Neural progenitor cell (in vitro differentiated cells): ENCODE data around the gene SIRT6. TPM values are rescaled to one million over a fixed set of nuclear protein-coding genes. Genes with fewer than 3 reads are reported as not detected.
A peak's percentile ranks its signal among the peaks of the same experiment; 100 is the strongest.

ENCODE experiments used
- DNase-seq: peaks from one replicate; pipeline ENCODE4 v3.0.0-alpha.2; 2016; ENCODE audit warnings: low spot score
- H2AFZ ChIP-seq: fragments of 200-600 bp; sonication (generic); replicated peaks from 2 replicates; pipeline ENCODE4 v1.6.1; 2016; ENCODE audit warnings: antibody characterized with exemption
- H3F3A ChIP-seq: fragments of 200-600 bp; sonication (generic); 2 replicates; pipeline ENCODE4 v1.6.1; 2016; ENCODE audit warnings: antibody characterized with exemption, low read depth
- H3K27ac ChIP-seq: fragments of 200-600 bp; sonication (generic); 2 replicates; pipeline ENCODE4 v1.5.1; 2016; ENCODE audit warnings: mild to moderate bottlenecking
- H3K27me3 ChIP-seq: fragments of 200-600 bp; sonication (generic); 2 replicates; pipeline ENCODE4 v1.6.1; 2016; ENCODE audit warnings: mild to moderate bottlenecking, moderate library complexity
- H3K36me3 ChIP-seq: fragments of 200-600 bp; sonication (generic); 2 replicates; pipeline ENCODE4 v1.5.1; 2016
- H3K4me1 ChIP-seq: fragments of 200-600 bp; sonication (generic); 2 replicates; pipeline ENCODE4 v1.6.1; 2016; ENCODE audit warnings: mixed run types
- H3K4me2 ChIP-seq: fragments of 200-600 bp; sonication (generic); 2 replicates; pipeline ENCODE4 v1.6.1; 2016
- H3K4me3 ChIP-seq: fragments of 200-600 bp; sonication (generic); 2 replicates; pipeline ENCODE4 v1.5.1; 2016
- H3K79me2 ChIP-seq: fragments of 200-600 bp; sonication (generic); 2 replicates; pipeline ENCODE4 v1.6.1; 2016; ENCODE audit warnings: low read depth
- H3K9ac ChIP-seq: fragments of 200-600 bp; sonication (generic); 2 replicates; pipeline ENCODE4 v1.6.1; 2016
- H3K9me3 ChIP-seq: fragments of 200-600 bp; sonication (generic); 2 replicates; pipeline ENCODE4 v1.5.1; 2016; ENCODE audit warnings: low read depth
- H4K20me1 ChIP-seq: fragments of 200-600 bp; sonication (generic); 2 replicates; pipeline ENCODE4 v1.6.1; 2016; ENCODE audit warnings: low read depth
- H3K27ac Mint-ChIP-seq: 3 replicates; pipeline ENCODE4 v1.8.0; 2021; ENCODE audit warnings: mixed read lengths
- H3K27me3 Mint-ChIP-seq: 2 replicates; pipeline ENCODE4 v1.8.0; 2022; ENCODE audit warnings: low read depth, mild to moderate bottlenecking, inconsistent platforms, moderate library complexity, mixed read lengths; ENCODE audit not compliant: insufficient read depth
- H3K36me3 Mint-ChIP-seq: 3 replicates; pipeline ENCODE4 v1.8.0; 2021; ENCODE audit warnings: mixed read lengths
- H3K4me1 Mint-ChIP-seq: 3 replicates; pipeline ENCODE4 v1.8.0; 2021; ENCODE audit warnings: mixed read lengths
- H3K4me3 Mint-ChIP-seq: 3 replicates; pipeline ENCODE4 v1.8.0; 2021; ENCODE audit warnings: mild to moderate bottlenecking, moderate library complexity, mixed read lengths
- H3K9me3 Mint-ChIP-seq: 3 replicates; pipeline ENCODE4 v1.8.0; 2020; ENCODE audit warnings: mixed read lengths
- CTCF ChIP-seq: fragments of 200-600 bp; sonication (generic); IDR thresholded peaks from 2 replicates; pipeline ENCODE4 v1.5.1; 2017; ENCODE audit warnings: antibody characterized with exemption, mild to moderate bottlenecking
- EZH2 ChIP-seq: fragments of 200-600 bp; sonication (generic); IDR thresholded peaks from 2 replicates; pipeline ENCODE4 v1.6.1; 2017; ENCODE audit warnings: antibody characterized with exemption, mild to moderate bottlenecking, moderate library complexity
- EZH2phosphoT487 ChIP-seq: fragments of 200-600 bp; sonication (generic); IDR thresholded peaks from 2 replicates; pipeline ENCODE4 v1.6.1; 2017; ENCODE audit warnings: antibody characterized with exemption
- total RNA-seq: library from RNA; depleted of rRNA; stranded (reverse); fragments of >200 nt; gene quantifications from 2 replicates; pipeline ENCODE4 v1.2.3, GENCODE V29; 2015; ENCODE audit warnings: low replicate concordance

Gene SIRT6
- total RNA-seq, 1 donor from 2014 or later, result 20.1 TPM

DNA sequence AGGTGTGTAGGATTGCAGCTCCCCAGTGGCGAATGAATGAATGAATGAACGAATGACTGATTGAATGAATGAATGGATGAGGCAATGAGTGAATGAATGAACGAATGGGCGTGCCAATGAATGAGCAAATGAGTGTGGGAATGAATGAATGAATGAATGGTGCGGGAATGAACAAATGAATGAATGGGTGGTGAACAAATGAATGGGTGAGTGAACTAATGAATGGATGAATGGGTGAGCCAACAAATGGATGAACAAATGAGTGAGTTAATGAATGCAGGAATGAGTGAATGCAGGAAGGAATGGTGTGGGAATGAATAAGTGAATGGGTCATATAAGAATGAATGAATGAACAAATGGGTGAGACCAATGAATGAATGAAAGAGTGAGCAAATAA is 14.9 kb upstream of the SIRT6 start:
- no peak for DNase-seq
- TF ChIP-seq EZH2phosphoT487 (no peak), EZH2 (no peak), CTCF (no peak)
- Histone ChIP-seq H2AFZ (no peak overlapping the region), H3K27ac (no peak overlapping the region), H3K4me3 (no peak overlapping the region), H3K9me3 (no peaks in the 10 kb centered on the region), H3K9ac (no peak overlapping the region), H3F3A (peaks cover 14% of the 10 kb centered on the region), H3K36me3 (no peaks in the 10 kb centered on the region), H3K27me3 (peaks cover 81% of the 10 kb centered on the region), H4K20me1 (no peaks in the 10 kb centered on the region), H3K4me2 (no peak overlapping the region), H3K4me1 (no peaks in the 10 kb centered on the region), H3K79me2 (no peaks in the 10 kb centered on the region)
- peak overlapping the region; percentile 72 for H3K4me3 Mint-ChIP-seq
- no peak overlapping the region for H3K27ac Mint-ChIP-seq
- peaks cover 2% of the 10 kb centered on the region for H3K36me3 Mint-ChIP-seq
- peaks cover 12% of the 10 kb centered on the region for H3K4me1 Mint-ChIP-seq
- H3K9me3 Mint-ChIP-seq, result peaks cover 12% of the 10 kb centered on the region
- H3K27me3 Mint-ChIP-seq, result peaks cover 43% of the 10 kb centered on the region

GRCh38 chr19:4196587-4197148 is 14.3 kb upstream of the SIRT6 start:
- no peak for DNase-seq
- no peaks in the 10 kb centered on the region for H3K9me3 ChIP-seq
- peaks cover 12% of the 10 kb centered on the region for H3K4me1 Mint-ChIP-seq
- H3K4me2 ChIP-seq, result no peak overlapping the region
- no peak overlapping the region for H3K9ac ChIP-seq
- H3K4me3 ChIP-seq, result no peak overlapping the region
- peak overlapping the region; percentile 72 for H3K4me3 Mint-ChIP-seq
- H3K79me2 ChIP-seq, result no peaks in the 10 kb centered on the region
- no peak overlapping the region for H3K27ac Mint-ChIP-seq
- H3K9me3 Mint-ChIP-seq, result peaks cover 12% of the 10 kb centered on the region
- H3K36me3 Mint-ChIP-seq, result peaks cover 2% of the 10 kb centered on the region
- peaks cover 43% of the 10 kb centered on the region for H3K27me3 Mint-ChIP-seq
- H3K27ac ChIP-seq, result no peak overlapping the region
- peaks cover 14% of the 10 kb centered on the region for H3F3A ChIP-seq
- H3K4me1 ChIP-seq, result no peaks in the 10 kb centered on the region
- H3K36me3 ChIP-seq, result no peaks in the 10 kb centered on the region
- H2AFZ ChIP-seq, result no peak overlapping the region
- peaks cover 77% of the 10 kb centered on the region for H3K27me3 ChIP-seq
- no peaks in the 10 kb centered on the region for H4K20me1 ChIP-seq
- no peak for TF ChIP-seq CTCF
- TF ChIP-seq EZH2, result no peak

DNA sequence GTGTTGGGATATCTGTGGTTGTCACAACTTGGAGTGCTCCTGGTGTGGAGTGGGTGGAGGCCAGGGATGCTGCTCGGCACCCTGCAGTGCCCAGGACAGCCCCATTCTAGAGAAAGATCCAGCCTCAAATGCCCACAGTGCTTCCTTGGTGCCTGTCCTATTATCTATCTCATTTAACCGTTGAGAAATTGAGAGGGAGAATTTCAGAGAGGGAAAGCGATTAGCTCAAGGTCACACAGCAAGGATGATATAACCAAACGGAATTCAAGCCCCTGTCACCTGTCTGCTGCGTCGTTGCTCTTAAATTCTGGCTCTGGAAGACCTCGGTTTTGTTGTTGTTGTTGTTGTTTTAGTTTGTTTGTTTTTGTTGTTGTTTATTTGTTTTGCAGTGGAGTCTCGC is 13.6 kb upstream of the SIRT6 start:
- TF ChIP-seq EZH2phosphoT487 (no peak), CTCF (no peak), EZH2 (no peak)
- Histone ChIP-seq H3K4me2 (no peak overlapping the region), H2AFZ (no peak overlapping the region), H3K27ac (no peak overlapping the region), H3K36me3 (no peaks in the 10 kb centered on the region), H3K4me3 (no peak overlapping the region), H3K9ac (no peak overlapping the region), H3K27me3 (peaks cover 71% of the 10 kb centered on the region), H3K79me2 (no peaks in the 10 kb centered on the region), H3K9me3 (no peaks in the 10 kb centered on the region), H3F3A (peaks cover 14% of the 10 kb centered on the region), H3K4me1 (no peaks in the 10 kb centered on the region), H4K20me1 (no peaks in the 10 kb centered on the region)
- peak overlapping the region; percentile 27 for H3K4me3 Mint-ChIP-seq
- DNase-seq, result no peak
- H3K27ac Mint-ChIP-seq, result no peak overlapping the region
- H3K36me3 Mint-ChIP-seq, result peaks cover 2% of the 10 kb centered on the region
- H3K4me1 Mint-ChIP-seq, result peaks cover 12% of the 10 kb centered on the region
- H3K27me3 Mint-ChIP-seq, result peaks cover 38% of the 10 kb centered on the region
- H3K9me3 Mint-ChIP-seq, result peaks cover 11% of the 10 kb centered on the region
